Inflammatory macrophage treated with lipopolysaccharide for 4 hours (primary cell): Measurements from ENCODE around the gene PICK1.
"Not testable (repeated sequence)": the region's sequence is repeated elsewhere in the genome, so short reads cannot be mapped to it uniquely, and the experiment has no call there.

ENCODE experiments used
- DNase-seq: peaks from one replicate; pipeline ENCODE4 v3.0.0-alpha.2; 2020

Gene PICK1

DNA sequence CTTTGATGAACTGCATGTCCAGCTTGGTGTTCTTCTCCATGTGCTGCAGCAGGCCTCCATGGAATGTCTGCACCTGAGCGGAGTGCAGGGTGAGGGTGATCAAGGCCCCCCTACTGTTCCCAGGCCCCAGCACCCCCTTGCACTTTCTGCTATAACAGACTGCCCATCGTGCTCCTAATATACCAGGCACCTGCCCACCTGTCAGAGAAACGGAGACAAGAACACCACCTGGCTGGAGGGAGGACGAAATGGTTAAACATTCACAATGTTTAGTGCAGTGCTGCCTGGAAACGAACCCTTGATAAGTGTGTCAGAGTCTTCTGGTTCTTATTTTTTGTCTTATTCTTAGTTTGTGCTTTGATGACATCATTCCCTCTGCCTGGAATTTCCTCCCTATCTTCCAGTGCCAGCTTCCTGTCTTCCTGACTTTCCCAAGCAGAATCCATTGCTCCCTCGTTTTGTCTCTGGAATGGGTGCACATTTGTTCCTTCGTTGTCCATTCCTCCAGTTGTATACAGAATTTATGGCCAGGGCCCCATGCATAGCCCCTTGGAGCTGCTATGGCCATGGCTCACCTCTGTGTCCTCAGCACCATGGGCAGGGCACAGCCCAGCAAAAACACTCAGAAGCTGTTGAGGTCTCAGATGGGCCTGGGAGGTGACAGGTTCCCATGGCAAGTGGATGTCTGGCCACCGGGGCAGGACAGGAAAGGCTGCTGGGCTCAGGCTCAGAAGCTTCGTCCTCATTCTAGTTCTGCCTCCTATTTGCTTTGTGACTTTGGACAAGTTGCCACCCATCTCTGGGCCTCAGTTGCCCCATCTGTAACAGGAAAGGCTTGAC is 41.4 kb downstream of the PICK1 start:
- no peak for DNase-seq

DNA sequence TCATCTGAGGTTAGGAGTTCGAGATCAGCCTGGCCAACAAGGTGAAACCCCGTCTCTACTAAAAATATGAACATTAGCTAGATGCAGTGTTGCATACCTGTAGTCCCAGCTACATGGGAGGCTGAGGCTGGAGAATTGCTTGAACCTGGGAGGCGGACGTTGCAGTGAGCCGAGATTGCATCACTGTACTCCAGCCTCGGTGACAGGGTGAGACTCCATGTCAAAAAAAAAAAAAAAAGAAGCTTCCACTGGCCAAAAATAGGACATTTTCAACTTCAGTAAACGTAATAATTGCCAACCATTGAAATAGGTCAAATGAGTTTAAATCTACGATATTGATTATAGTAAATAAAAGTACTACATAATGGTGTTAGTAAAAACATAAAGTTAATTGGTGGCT is 46.4 kb downstream of the PICK1 start:
- DNase-seq, result no peak

GRCh38 chr22:38104084-38104483 is 46.9 kb downstream of the PICK1 start:
- DNase-seq, result peak; percentile 32

- DNase-seq, result no peak
Observed at GRCh38 chr22:38106814-38107578, 49.8 kb downstream of the PICK1 start.

- no peak for DNase-seq
Observed at GRCh38 chr22:38107692-38108515, 50.7 kb downstream of the PICK1 start.

DNA sequence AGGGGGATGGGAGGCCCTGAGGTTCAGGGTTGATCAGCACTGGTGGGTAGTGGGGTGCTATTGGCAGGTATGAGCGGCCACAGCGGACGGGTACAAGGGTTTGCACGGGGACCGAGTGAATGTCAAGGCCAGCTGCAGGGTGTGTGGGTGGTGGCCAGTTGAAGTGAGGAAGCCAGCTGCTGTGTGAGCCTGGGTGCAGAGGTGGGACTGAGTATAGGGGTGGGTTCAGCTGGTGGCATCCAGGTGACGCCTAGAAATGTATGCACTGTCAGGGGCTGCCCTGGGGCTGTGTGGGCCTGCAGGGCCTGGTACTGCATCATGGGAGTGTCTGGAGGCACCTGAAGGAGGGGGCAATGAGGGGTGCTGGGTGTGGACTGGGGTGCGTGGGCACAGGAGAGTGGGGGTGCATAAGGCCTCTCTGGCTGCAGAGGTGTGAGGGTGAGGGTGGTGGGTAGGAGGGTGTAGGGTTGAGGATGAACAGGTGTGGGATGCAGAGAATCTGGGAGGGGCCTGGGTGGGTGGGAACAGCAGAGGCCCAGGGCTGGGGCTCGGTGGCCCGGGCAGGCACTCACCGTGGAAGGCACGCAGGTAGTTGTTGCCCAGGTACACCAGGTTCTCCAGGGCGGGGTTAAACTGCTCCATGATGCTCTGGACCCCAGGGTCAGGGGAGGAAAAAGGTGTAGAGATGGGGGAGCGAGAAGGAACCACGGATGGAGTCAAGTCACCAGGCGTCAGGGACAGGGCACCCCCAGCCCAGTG is 51.5 kb downstream of the PICK1 start:
- DNase-seq, result no peak

GRCh38 chr22:38109371-38110001 is 52.3 kb downstream of the PICK1 start:
- DNase-seq, result no peak

- DNase-seq, result no peak
Observed at GRCh38 chr22:38110008-38110862, 53.0 kb downstream of the PICK1 start, which contains the start of gene BAIAP2L2. Gene BAIAP2L2 (minus strand): TSS chr22:38110684. CDS start chr22:38110525, 159 bp downstream.

DNA sequence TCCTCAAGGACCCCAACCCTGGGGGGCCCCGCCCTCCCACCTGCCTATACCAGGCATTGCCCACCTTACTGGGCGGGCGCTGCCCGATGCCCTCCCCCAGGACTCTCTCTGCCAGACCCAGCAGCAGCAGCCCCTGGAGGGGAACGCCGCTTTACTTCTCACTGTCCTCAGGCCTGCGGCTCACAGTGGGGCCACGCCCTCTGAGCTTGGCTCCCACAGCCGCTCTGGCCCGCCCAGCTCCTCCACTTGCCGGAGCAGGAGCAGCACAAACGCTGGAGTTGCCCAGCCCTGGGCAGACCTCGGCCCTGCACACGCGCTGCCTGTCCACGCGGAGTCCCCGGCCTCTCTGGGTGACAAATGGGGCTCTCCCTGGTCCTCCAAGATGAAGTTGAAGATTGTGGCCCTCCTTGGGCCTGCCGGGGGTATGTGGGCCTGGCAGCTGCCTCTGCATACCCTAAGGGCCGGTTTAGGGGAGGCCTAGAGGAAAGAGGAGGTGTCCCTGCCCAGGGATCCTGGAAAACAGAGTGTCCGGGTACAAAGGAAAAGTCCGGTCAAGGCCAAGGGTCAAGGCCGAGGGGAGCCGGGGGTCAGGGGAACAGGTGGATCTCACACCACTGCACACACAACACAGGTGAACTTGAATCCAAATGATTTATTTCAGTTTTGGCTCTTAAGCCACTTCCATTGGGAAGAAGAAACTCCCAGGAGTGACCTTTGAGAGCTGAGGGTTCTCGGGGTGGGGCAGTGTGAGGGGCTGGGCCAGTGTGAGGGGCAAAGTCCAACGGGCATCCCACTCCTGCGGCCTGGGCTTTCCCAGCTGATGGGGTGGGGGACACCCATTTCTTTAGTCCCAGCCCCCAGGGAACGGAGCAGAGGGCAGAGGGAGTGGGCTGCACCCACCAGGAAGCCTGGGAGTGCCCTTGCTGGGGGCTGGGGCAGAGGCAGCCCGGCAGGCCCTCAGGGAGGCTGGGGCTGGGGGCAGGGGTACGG is 54.0 kb downstream of the PICK1 start:
- DNase-seq, result no peak

- DNase-seq, result no peak
Observed at GRCh38 chr22:38111925-38112355, 54.7 kb downstream of the PICK1 start.

DNA sequence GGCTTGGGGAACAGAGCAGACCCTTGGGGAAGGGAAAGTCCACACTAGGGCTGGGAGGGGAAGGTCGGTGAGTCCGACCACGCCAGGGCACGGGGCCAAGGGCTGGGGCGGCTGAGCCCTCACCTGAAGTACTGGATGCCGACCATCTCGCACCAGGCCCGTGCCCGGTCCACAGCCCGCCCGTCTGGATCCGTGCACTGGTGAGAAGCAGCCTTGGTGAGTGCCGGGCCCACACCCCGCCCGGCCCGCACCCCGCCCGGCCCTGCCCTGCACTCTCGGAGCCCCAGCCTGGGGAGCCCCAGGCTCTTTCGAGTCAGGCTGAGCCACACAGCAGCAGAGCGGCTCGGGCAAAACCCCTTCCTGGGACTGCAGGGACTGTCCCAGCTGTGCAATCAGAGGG is 55.2 kb downstream of the PICK1 start:
- no peak for DNase-seq

DNA sequence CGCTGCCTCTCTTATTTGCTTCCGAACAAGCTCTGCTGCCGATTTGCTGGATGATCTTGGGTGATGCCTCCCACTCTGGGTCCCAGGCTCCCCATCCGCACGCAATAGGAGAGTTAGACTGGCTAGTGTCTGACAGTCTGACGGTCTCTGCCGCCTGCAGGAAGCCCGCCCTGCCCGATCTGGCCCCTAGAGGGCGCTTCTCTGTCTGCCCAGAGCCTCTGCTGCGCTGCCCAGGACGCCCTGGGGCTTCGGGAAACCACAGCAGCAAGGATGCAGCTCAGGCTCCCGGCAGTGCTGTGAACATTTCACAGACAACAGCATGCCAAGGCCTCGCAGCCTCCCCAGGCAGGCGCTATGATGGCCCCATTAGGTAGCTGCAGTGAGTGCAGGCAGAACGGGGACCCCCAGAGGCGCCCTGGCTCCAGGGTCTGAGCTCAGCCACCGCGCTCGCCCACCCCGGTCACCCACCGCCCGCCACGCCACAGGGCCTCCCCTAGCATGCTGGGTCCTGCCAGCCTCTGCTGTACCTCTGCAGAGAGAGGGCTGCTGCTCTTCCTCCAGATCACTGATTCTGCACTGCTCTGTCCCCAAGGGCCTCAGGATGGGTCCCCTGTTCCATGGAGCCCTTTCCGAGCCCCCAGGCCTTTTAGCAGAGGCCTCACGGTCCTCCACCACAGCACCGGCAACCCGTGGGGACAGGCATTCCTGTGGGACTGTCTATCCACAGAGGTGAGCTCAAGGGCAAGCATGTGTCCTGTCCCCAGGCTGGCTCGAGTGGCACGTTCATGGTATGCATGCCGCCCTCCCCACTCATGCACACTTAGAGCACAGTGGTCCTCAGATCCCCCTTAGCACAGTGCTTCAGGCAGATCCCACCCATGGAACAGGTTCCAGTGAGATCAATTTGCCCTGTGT is 57.5 kb downstream of the PICK1 start:
- peak; percentile 77 for DNase-seq

DNA sequence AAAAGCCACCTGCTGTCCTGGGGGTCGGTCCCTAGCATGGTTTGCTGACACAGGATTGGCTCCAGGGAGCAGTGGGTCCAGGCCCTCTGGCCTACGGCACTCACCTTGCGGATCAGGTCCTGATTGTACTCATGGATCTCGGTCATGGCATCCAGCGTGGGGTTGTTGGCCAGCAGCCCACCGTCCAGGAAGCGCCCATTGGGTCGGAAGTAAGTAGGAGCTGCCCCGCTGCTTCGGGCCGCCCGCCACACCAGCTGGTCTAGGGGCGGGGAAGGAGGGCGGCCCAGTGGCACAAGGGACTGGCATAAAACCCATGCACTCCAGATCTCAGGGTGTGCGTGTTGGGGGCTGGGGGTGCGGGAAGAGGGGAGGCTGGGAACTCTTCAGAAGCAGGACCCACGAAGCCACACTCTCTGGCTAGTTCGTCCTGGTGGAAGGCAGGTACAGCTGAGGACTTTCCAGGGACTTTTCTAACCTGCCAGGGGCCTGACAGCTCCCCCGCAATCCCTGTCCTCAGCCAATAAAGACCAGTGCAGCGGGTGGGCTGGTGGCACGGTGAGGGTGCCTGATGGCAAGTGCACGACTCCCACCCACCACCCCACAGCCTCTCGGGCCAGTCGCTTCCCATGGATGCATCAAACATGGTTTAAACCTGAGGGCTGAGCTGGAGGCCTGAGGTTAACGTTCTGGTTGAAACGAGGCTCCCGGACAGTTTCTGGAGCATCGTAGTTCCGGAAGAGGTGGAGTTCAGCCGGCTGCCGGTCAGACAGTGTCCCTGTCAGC is 58.4 kb downstream of the PICK1 start:
- no peak for DNase-seq

GRCh38 chr22:38117556-38117955 is 60.4 kb downstream of the PICK1 start:
- not testable (repeated sequence) for DNase-seq

GRCh38 chr22:38118182-38118581 is 61.0 kb downstream of the PICK1 start:
- DNase-seq, result no peak

DNA sequence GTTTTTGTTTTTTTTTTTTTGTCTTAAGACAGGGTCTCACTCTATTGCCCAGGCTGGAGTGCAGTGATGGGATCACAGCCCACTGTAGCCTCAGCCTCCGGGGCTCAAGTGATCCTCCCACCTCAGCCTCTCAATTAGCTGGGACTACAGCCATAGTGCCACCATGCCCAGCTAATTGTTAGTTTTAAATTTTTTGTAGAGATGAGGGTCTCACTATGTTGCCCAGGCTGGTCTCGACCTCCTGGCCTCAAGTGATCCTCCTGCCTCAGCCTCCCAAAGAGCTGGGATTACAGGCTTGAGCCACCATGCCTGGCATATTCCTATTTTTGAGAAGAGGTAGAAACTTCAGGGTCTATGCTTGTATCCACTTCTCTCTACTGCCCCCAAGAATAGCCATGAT is 61.5 kb downstream of the PICK1 start:
- not testable (repeated sequence) for DNase-seq

GRCh38 chr22:38120359-38121110 is 63.3 kb downstream of the PICK1 start:
- no peak for DNase-seq
